Measurements from ENCODE around the gene CRMP1. TPM values are rescaled to one million over a fixed set of nuclear protein-coding genes. Genes with fewer than 3 reads are reported as not detected.

CRMP1 gene
- total RNA-seq, 2 donors from 2014 or later: not detected

GRCh38 chr4:5774416-5775036 is 118.4 kb downstream of the CRMP1 start:
- Mint-ChIP-seq H3K27ac (no peak overlapping the region), H3K4me3 (no peak overlapping the region), H3K9me3 (peaks cover 5% of the 10 kb centered on the region), H3K27me3 (peaks cover 0 to 7% of the 10 kb centered on the region in 2 donors), H3K36me3 (peaks cover 8% of the 10 kb centered on the region), H3K4me1 (ENCODE audit: low read depth in 2 of 2) (no peaks in the 10 kb centered on the region)
- DNase-seq (ENCODE audit: low spot score) (no peak), ATAC-seq (peak in 1 of 2 donors; percentile 20)

DNA sequence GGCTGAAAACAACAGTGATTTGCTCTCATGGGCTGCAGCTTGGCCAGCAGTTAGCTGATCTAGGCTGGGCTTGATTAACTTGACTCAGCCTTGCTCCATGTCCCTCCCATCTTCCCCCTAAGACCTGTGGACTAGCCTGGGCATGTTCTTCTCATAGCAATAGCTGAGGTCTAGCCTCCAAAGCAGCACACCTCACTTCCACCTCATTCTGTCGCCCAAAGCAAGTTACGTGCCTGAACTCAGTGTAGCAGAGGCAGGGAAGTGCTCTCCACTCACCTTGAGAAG is 119.7 kb downstream of the CRMP1 start:
- no peak overlapping the region for H3K27ac Mint-ChIP-seq
- ATAC-seq: no peak
- peaks cover 0 to 7% of the 10 kb centered on the region in 2 donors for H3K27me3 Mint-ChIP-seq
- no peak for DNase-seq (ENCODE audit: low spot score)
- peaks cover 5% of the 10 kb centered on the region for H3K9me3 Mint-ChIP-seq
- H3K36me3 Mint-ChIP-seq: peaks cover 8% of the 10 kb centered on the region
- H3K4me1 Mint-ChIP-seq (ENCODE audit: low read depth in 2 of 2): no peaks in the 10 kb centered on the region
- H3K4me3 Mint-ChIP-seq: no peak overlapping the region

DNA sequence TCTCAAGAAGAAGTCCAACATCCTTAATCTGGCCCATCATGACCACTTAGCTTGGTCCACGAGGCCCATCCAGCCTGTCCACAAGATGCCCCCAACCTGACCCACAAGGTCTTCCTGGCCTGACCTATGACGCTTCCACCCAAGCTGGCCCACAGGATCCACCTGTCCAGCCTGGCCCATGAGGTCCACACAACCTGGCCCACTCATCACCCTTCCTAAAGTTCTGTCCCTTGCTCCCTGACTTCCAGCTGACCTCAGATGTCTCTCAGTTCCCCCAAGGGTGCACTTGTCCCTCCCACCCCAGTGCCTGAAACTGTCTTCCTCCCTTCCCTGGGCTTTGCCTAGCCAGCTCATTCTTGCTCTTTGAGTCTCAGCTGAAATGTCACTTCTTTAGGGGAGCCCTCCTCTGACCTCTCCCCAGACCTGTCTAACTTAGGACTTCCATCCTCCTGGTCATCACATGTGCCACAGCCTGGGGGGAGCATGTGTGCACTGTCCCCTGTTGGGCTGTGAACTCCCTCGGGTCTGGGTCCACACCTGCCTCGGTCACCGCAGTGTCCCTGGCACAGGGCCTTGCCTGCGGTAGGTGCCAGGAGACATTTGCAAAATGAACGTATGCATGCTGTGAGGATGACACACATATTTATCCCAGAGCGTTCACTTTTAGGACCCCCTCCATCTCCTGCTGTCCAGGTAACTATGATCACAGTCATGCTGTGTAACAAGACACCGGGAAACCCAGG is 120.2 kb downstream of the CRMP1 start:
- Mint-ChIP-seq H3K27me3 (peaks cover 0 to 7% of the 10 kb centered on the region in 2 donors), H3K9me3 (peaks cover 5% of the 10 kb centered on the region), H3K4me3 (no peak overlapping the region), H3K4me1 (ENCODE audit: low read depth in 2 of 2) (no peaks in the 10 kb centered on the region), H3K36me3 (peaks cover 8% of the 10 kb centered on the region), H3K27ac (no peak overlapping the region)
- DNase-seq (ENCODE audit: low spot score) (no peak), ATAC-seq (peak in 1 of 2 donors; percentile 34)

Other genes with a start within 250 kb of the CRMP1 start
- gene EVC2, start 184.5 kb downstream of the CRMP1 start, total RNA-seq: 1 to 10 TPM in 1 of 2 donors, under 1 TPM in 1; 0.12 to 4.4 TPM
- gene EVC, start 181.9 kb downstream of the CRMP1 start, total RNA-seq: 1 to 10 TPM in 1 of 2 donors, not detected in 1; 7.2 TPM
- gene C4orf50, start 125.3 kb upstream of the CRMP1 start, total RNA-seq: 1 to 10 TPM in 1 of 2 donors, under 1 TPM in 1; 0.81 to 6.9 TPM